ENCODE measurements around the gene SLC7A5. TPM values are rescaled to one million over a fixed set of nuclear protein-coding genes. Genes with fewer than 3 reads are reported as not detected.
"Not testable (repeated sequence)": the region's sequence is repeated elsewhere in the genome, so short reads cannot be mapped to it uniquely, and the experiment has no call there.

Gene SLC7A5
- total RNA-seq, 2 donors from 2014 or later: 3.3 to 232 TPM

GRCh38 chr16:87816507-87817100 is 52.7 kb downstream of the SLC7A5 start:
- H3K4me3 ChIP-seq: no peak overlapping the region
- WGBS: 71% methylated on average over 11 of the region's 11 CpGs
- TF ChIP-seq POLR2AphosphoS5 (IDR thresholded peaks at IDR 0.05) (no peak), POLR2A (IDR thresholded peaks at IDR 0.05) (no peak), CTCF (IDR thresholded peaks at IDR 0.05) (no peak)
- intact Hi-C loops (cut with DNase I): no loop called here
- no peaks in the 10 kb centered on the region for H3K27me3 ChIP-seq (replicated peaks; ENCODE audit: insufficient read depth)
- DNase-seq (ENCODE audit: low spot score): no peak
- no peaks in the 10 kb centered on the region for H3K9me3 ChIP-seq
- H3K27ac ChIP-seq: no peak overlapping the region
- no peaks in the 10 kb centered on the region for H3K4me1 ChIP-seq (replicated peaks)
- no peaks in the 10 kb centered on the region for H3K36me3 ChIP-seq

GRCh38 chr16:87815567-87815966 is 53.7 kb downstream of the SLC7A5 start:
- Histone ChIP-seq H3K27ac (no peak overlapping the region), H3K27me3 (replicated peaks; ENCODE audit: insufficient read depth) (no peaks in the 10 kb centered on the region), H3K9me3 (no peaks in the 10 kb centered on the region), H3K4me3 (no peak overlapping the region), H3K36me3 (no peaks in the 10 kb centered on the region), H3K4me1 (replicated peaks) (no peaks in the 10 kb centered on the region)
- WGBS: 87% methylated on average over 5 of the region's 5 CpGs
- TF ChIP-seq POLR2A (IDR thresholded peaks at IDR 0.05): no peak
- TF ChIP-seq POLR2AphosphoS5 (IDR thresholded peaks at IDR 0.05): no peak
- no peak for TF ChIP-seq CTCF (IDR thresholded peaks at IDR 0.05)
- no peak for DNase-seq (ENCODE audit: low spot score)
- intact Hi-C loops (cut with DNase I): no loop called here

GRCh38 chr16:87812200-87812656 is 57.1 kb downstream of the SLC7A5 start:
- no peak for DNase-seq (ENCODE audit: low spot score)
- Histone ChIP-seq H3K9me3 (no peaks in the 10 kb centered on the region), H3K4me1 (replicated peaks) (no peaks in the 10 kb centered on the region), H3K36me3 (no peaks in the 10 kb centered on the region), H3K4me3 (no peak overlapping the region), H3K27ac (no peak overlapping the region), H3K27me3 (replicated peaks; ENCODE audit: insufficient read depth) (no peaks in the 10 kb centered on the region)
- 47% methylated on average over 10 of the region's 10 CpGs for WGBS
- intact Hi-C loops (cut with DNase I): no loop called here
- TF ChIP-seq POLR2AphosphoS5 (IDR thresholded peaks at IDR 0.05) (no peak), CTCF (IDR thresholded peaks at IDR 0.05) (no peak), POLR2A (IDR thresholded peaks at IDR 0.05) (no peak)

- H3K4me3 ChIP-seq; H3K9me3 ChIP-seq; intact Hi-C loops (cut with DNase I); H3K4me1 ChIP-seq (replicated peaks); H3K27ac ChIP-seq; H3K36me3 ChIP-seq; DNase-seq (ENCODE audit: low spot score); H3K27me3 ChIP-seq (replicated peaks; ENCODE audit: insufficient read depth): not testable (repeated sequence)
- 73% methylated on average over 1 of the region's 1 CpG for WGBS
These were observed 57.9 kb downstream of the SLC7A5 start for GRCh38 chr16:87811454-87811853.

GRCh38 chr16:87809150-87809902 is 60.0 kb downstream of the SLC7A5 start:
- H3K4me1 ChIP-seq (replicated peaks): no peaks in the 10 kb centered on the region
- H3K27ac ChIP-seq: no peak overlapping the region
- H3K36me3 ChIP-seq: no peaks in the 10 kb centered on the region
- no peak for DNase-seq (ENCODE audit: low spot score)
- no peak for TF ChIP-seq CTCF (IDR thresholded peaks at IDR 0.05)
- no peak for TF ChIP-seq POLR2A (IDR thresholded peaks at IDR 0.05)
- no peak for TF ChIP-seq POLR2AphosphoS5 (IDR thresholded peaks at IDR 0.05)
- WGBS: 72% methylated on average over 15 of the region's 15 CpGs
- no peaks in the 10 kb centered on the region for H3K27me3 ChIP-seq (replicated peaks; ENCODE audit: insufficient read depth)
- H3K4me3 ChIP-seq: no peak overlapping the region
- H3K9me3 ChIP-seq: no peaks in the 10 kb centered on the region
- intact Hi-C loops (cut with DNase I): no loop called here

Measured in prostate gland (tissue), 2 donors.